ENCODE data around the gene LAMTOR5.
A peak's percentile ranks its signal among the peaks of the same experiment; 100 is the strongest.

The LAMTOR5 gene

GRCh38 chr1:110385369-110385768, 22.1 kb downstream of the LAMTOR5 start:
- no peak for TF ChIP-seq CTCF (IDR thresholded peaks at IDR 0.05)
- no peak overlapping the region for H3K27ac ChIP-seq
- H3K4me3 ChIP-seq = no peak overlapping the region
- no peak for DNase-seq (ENCODE audit: low spot score)

GRCh38 chr1:110384581-110385321, 22.7 kb downstream of the LAMTOR5 start:
- H3K27ac ChIP-seq = no peak overlapping the region
- no peak for DNase-seq (ENCODE audit: low spot score)
- H3K4me3 ChIP-seq = no peak overlapping the region
- no peak for TF ChIP-seq CTCF (IDR thresholded peaks at IDR 0.05)

GRCh38 chr1:110383251-110383990, 24.1 kb downstream of the LAMTOR5 start:
- Histone ChIP-seq H3K4me3 (no peak overlapping the region), H3K27ac (peak overlapping the region in 1 of 2 donors; percentile 59)
- DNase-seq (ENCODE audit: low spot score) = no peak
- no peak for TF ChIP-seq CTCF (IDR thresholded peaks at IDR 0.05)

GRCh38 chr1:110380672-110381283, 26.7 kb downstream of the LAMTOR5 start:
- no peak for TF ChIP-seq CTCF (IDR thresholded peaks at IDR 0.05)
- H3K4me3 ChIP-seq = no peak overlapping the region
- DNase-seq (ENCODE audit: low spot score) = no peak
- H3K27ac ChIP-seq = peak overlapping the region in 1 of 2 donors; percentile 25

GRCh38 chr1:110375490-110375889, 32.0 kb downstream of the LAMTOR5 start:
- no peak for TF ChIP-seq CTCF (IDR thresholded peaks at IDR 0.05)
- Histone ChIP-seq H3K4me3 (no peak overlapping the region), H3K27ac (no peak overlapping the region)
- DNase-seq (ENCODE audit: low spot score) = no peak

- DNase-seq (ENCODE audit: low spot score) = no peak
- Histone ChIP-seq H3K27ac (no peak overlapping the region), H3K4me3 (no peak overlapping the region)
- TF ChIP-seq CTCF (IDR thresholded peaks at IDR 0.05) = no peak
Measured at GRCh38 chr1:110370827-110371226, 36.7 kb downstream of the LAMTOR5 start.

Data from coronary artery (tissue), 2 donors.